Smooth muscle cell (in vitro differentiated cells): ENCODE data around the gene ITGB1. TPM values are rescaled to one million over a fixed set of nuclear protein-coding genes. Genes with fewer than 3 reads are reported as not detected.
A peak's percentile ranks its signal among the peaks of the same experiment; 100 is the strongest.

Source experiments
- DNase-seq: peaks from one replicate; lab custom pipeline; 2025; ENCODE audit not compliant: unreplicated experiment; lab: John Stamatoyannopoulos, UW
- H2AFZ ChIP-seq: fragments of 200-600 bp; sonication (generic); 2 replicates; pipeline ENCODE4 v1.6.0; 2016; ENCODE audit warnings: antibody characterized with exemption, low read depth, mild to moderate bottlenecking
- H3F3A ChIP-seq: fragments of 200-600 bp; sonication (generic); 2 replicates; pipeline ENCODE4 v1.6.0; 2017; ENCODE audit warnings: antibody characterized with exemption, low read depth
- H3K27ac ChIP-seq: fragments of 200-600 bp; sonication (generic); 2 replicates; pipeline ENCODE4 v1.5.1; 2016; ENCODE audit warnings: low read depth, mild to moderate bottlenecking
- H3K27me3 ChIP-seq: fragments of 200-600 bp; sonication (generic); 2 replicates; pipeline ENCODE4 v1.6.1; 2016; ENCODE audit warnings: low read depth, mild to moderate bottlenecking
- H3K36me3 ChIP-seq: fragments of 200-600 bp; sonication (generic); 2 replicates; pipeline ENCODE4 v1.5.1; 2016; ENCODE audit warnings: low read depth
- H3K4me1 ChIP-seq: fragments of 200-600 bp; sonication (generic); 2 replicates; pipeline ENCODE4 v1.5.1; 2016; ENCODE audit warnings: low read depth
- H3K4me2 ChIP-seq: fragments of 200-600 bp; sonication (generic); 2 replicates; pipeline ENCODE4 v1.6.0; 2016; ENCODE audit warnings: mild to moderate bottlenecking
- H3K4me3 ChIP-seq: fragments of 200-600 bp; sonication (generic); 2 replicates; pipeline ENCODE4 v1.5.1; 2016; ENCODE audit warnings: mild to moderate bottlenecking
- H3K79me2 ChIP-seq: fragments of 200-600 bp; sonication (generic); 2 replicates; pipeline ENCODE4 v1.6.0; 2016; ENCODE audit warnings: low read depth, mild to moderate bottlenecking
- H3K9ac ChIP-seq: fragments of 200-600 bp; sonication (generic); 2 replicates; pipeline ENCODE4 v1.6.0; 2016; ENCODE audit warnings: low read depth
- H3K9me3 ChIP-seq: fragments of 200-600 bp; sonication (generic); replicated peaks from 2 replicates; pipeline ENCODE4 v1.5.1; 2016; ENCODE audit warnings: low read depth
- H4K20me1 ChIP-seq: fragments of 200-600 bp; sonication (generic); 2 replicates; pipeline ENCODE4 v1.6.0; 2016; ENCODE audit warnings: low read depth
- WGBS: methylation state at CpG from one replicate; pipeline ENCODE4 v1.1.7; 2016; ENCODE audit warnings: low lambda C conversion rate; 5-methylcytosine and 5-hydroxymethylcytosine counted together
- polyA plus RNA-seq: library from polyadenylated mRNA; unstranded; fragments of >200 nt; fragmentation: Nextera tagmentation; extraction: Ambion mirVana; gene quantifications from 2 replicates; pipeline ENCODE4 v1.2.1, GENCODE V29; 2016
- total RNA-seq: library from RNA; depleted of rRNA; stranded (reverse); fragments of >200 nt; gene quantifications from 2 replicates; pipeline ENCODE4 v1.2.3, GENCODE V29; 2014
- TF ChIP-seq, protein P1 (sequence below): fragments of 200-600 bp; sonication (generic); IDR thresholded peaks from 2 replicates; pipeline ENCODE4 v1.5.1; 2017; ENCODE audit warnings: borderline replicate concordance, mild to moderate bottlenecking, antibody characterized with exemption; ENCODE audit not compliant: insufficient read depth, poor library complexity, severe bottlenecking

The ITGB1 gene
- total and polyA plus RNA-seq, 2 experiments from 2014 or later = 859 to 2,267 TPM

DNA sequence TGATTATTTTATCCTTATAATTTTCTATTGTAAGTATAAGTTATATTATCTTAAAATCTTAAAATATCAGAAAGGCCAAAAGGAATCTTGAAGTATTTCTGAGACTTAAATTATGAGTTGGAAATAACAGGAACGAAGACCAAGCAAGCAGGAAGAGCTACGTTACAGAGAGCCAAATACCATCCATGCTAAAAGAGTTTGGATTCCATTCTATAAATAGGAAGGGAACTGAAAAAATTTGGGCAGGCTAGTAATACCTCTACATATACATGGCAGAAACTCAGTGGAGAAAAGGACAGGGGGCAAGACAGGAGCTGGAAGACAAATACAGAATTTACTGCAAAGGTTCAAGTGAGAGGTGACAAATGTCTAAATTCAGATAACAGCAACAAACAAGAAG, 16.7 kb downstream of the ITGB1 start:
- H4K20me1 ChIP-seq = peaks cover 100% of the 10 kb centered on the region
- H3K9ac ChIP-seq = no peak overlapping the region
- H3K36me3 ChIP-seq = no peaks in the 10 kb centered on the region
- no peaks in the 10 kb centered on the region for H3K27me3 ChIP-seq
- no peaks in the 10 kb centered on the region for H3K9me3 ChIP-seq
- H3K79me2 ChIP-seq = peaks cover 100% of the 10 kb centered on the region
- peaks cover 18% of the 10 kb centered on the region for H3F3A ChIP-seq
- WGBS = 46% methylated on average over 2 of the region's 2 CpGs
- no peak overlapping the region for H3K4me3 ChIP-seq
- H3K4me2 ChIP-seq = peak overlapping the region; percentile 52
- peaks cover 53% of the 10 kb centered on the region for H3K4me1 ChIP-seq
- H3K27ac ChIP-seq = peak overlapping the region; percentile 46
- DNase-seq = no peak
- H2AFZ ChIP-seq = no peak overlapping the region
- TF ChIP-seq, protein P1, sequence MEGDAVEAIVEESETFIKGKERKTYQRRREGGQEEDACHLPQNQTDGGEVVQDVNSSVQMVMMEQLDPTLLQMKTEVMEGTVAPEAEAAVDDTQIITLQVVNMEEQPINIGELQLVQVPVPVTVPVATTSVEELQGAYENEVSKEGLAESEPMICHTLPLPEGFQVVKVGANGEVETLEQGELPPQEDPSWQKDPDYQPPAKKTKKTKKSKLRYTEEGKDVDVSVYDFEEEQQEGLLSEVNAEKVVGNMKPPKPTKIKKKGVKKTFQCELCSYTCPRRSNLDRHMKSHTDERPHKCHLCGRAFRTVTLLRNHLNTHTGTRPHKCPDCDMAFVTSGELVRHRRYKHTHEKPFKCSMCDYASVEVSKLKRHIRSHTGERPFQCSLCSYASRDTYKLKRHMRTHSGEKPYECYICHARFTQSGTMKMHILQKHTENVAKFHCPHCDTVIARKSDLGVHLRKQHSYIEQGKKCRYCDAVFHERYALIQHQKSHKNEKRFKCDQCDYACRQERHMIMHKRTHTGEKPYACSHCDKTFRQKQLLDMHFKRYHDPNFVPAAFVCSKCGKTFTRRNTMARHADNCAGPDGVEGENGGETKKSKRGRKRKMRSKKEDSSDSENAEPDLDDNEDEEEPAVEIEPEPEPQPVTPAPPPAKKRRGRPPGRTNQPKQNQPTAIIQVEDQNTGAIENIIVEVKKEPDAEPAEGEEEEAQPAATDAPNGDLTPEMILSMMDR = no peak

DNA sequence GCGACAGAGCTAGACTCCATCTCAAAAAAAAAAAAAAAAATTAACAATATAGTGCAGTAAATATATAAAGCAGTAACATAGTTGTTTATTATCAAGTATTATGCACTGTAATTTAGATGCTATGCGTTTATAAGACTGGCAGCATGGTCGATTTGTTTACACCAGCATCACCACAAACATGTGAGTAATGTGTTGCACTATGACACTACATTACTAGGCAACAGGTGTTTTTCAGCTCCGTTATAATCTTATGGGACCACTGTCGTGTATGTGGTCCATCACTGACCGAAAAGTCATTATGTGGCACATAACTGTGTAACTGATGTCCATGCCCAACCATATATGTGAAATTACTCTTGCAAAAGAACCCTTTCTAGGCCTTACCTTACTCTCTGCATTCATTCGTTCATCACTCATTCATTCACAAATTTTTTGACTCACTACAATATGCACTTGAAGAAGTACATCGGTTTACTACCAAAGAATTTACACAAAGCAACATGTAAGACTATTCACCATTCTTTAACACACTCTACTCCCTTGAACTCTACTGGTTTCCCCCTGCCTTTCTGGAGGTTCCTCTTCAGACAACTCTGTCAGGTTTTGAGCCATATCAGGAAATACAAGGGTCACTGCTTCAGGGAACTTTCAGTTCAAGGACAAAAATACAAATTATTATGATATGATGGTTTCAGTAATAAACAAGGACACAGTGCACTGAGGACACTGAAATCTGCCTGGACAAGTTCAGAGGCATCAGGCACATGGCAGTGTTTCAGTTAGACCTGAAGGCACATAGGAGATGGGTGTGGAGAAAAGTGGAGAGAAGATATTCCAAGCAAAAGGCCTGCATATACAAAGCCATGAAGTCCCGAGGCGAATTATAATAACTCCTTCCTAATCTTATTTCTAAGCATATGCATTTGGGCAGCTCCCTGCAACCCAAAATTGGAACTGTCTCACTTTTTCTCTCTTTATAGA, 17.4 kb downstream of the ITGB1 start:
- Histone ChIP-seq H3K27ac (peak overlapping the region; percentile 75), H3K36me3 (no peaks in the 10 kb centered on the region), H3K9ac (no peak overlapping the region), H3K4me3 (no peak overlapping the region), H3K79me2 (peaks cover 100% of the 10 kb centered on the region), H3K9me3 (no peaks in the 10 kb centered on the region), H3K4me1 (peaks cover 53% of the 10 kb centered on the region), H4K20me1 (peaks cover 100% of the 10 kb centered on the region), H3K4me2 (peak overlapping the region; percentile 55), H3K27me3 (no peaks in the 10 kb centered on the region), H2AFZ (no peak overlapping the region), H3F3A (peaks cover 15% of the 10 kb centered on the region)
- TF ChIP-seq, protein P1 = no peak
- WGBS = 89% methylated on average over 10 of the region's 10 CpGs
- DNase-seq = no peak

DNA sequence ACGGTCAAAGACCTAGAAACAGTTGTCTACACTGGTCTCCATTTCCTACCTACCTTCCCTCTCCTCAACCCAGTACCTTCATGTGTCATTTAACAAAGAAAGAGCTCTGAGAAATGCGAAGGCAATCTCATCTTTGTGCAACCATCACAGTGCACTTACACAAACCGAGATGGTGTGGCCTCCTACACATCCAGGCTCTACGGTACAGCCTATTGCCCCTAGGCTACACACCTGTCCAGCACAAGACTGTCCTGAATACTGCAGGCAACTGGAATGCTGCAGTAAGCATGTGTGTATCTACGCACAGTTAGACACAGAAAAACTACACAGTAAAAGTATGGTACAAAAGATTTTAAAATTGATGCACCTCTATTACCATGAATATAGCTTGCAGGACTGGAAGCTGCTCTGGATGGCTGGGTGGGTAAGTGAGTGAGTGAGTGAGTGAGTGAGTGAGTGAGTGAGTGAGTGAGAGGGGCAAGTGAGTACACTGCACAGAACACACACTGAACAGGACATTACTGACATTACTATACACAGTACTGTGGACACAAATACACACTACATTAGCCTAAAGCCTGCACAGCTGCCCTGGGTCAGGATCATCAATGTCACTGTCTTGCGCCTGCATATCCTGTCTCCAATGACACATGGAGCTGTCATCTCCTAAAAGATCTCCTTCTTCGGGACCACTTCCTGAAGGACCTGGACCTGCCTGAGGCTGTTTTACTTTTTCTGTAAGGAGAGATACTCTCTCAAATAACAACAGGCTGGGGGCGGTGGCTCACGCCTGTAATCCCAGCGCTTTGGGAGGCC, 18.5 kb downstream of the ITGB1 start:
- peaks cover 4% of the 10 kb centered on the region for H3K36me3 ChIP-seq
- peaks cover 46% of the 10 kb centered on the region for H3K4me1 ChIP-seq
- H2AFZ ChIP-seq = no peak overlapping the region
- peaks cover 15% of the 10 kb centered on the region for H3F3A ChIP-seq
- no peak for DNase-seq
- H3K79me2 ChIP-seq = peaks cover 100% of the 10 kb centered on the region
- peak overlapping the region; percentile 55 for H3K4me2 ChIP-seq
- peaks cover 100% of the 10 kb centered on the region for H4K20me1 ChIP-seq
- no peaks in the 10 kb centered on the region for H3K27me3 ChIP-seq
- no peak overlapping the region for H3K4me3 ChIP-seq
- no peak overlapping the region for H3K9ac ChIP-seq
- WGBS = 79% methylated on average over 10 of the region's 10 CpGs
- no peaks in the 10 kb centered on the region for H3K9me3 ChIP-seq
- H3K27ac ChIP-seq = peak overlapping the region; percentile 75
- TF ChIP-seq, protein P1 = no peak
